HepG2 (cell line): ENCODE data around the gene LIPE. TPM values are rescaled to one million over a fixed set of nuclear protein-coding genes. Genes with fewer than 3 reads are reported as not detected.

ENCODE experiments used
- ATF5 ChIP-seq: sonication (generic); formaldehyde crosslinking; IDR thresholded peaks from 2 replicates; pipeline ENCODE4 v1.4.0; 2020; ENCODE audit warnings: mild to moderate bottlenecking, low read depth, missing genetic modification reagents
- ATF7-NPFF ChIP-seq: sonication (generic); formaldehyde crosslinking; IDR thresholded peaks from 2 replicates; pipeline ENCODE4 v1.8.1; 2023; ENCODE audit warnings: mild to moderate bottlenecking, low read depth, missing genetic modification reagents, moderate library complexity
- FOXO4 ChIP-seq: sonication (generic); formaldehyde crosslinking; conservative IDR thresholded peaks from 2 replicates; pipeline ENCODE4 v1.8.1; 2023; ENCODE audit warnings: missing genetic modification reagents
- HDAC2 ChIP-seq: sonication (generic); formaldehyde crosslinking; IDR thresholded peaks from 2 replicates; pipeline ENCODE4 v1.4.0; 2020; ENCODE audit warnings: missing genetic modification reagents
- HDAC6 ChIP-seq: fragments of 200-600 bp; sonication (generic); IDR thresholded peaks from 2 replicates; pipeline ENCODE4 v1.7.0; 2017; ENCODE audit warnings: mild to moderate bottlenecking, antibody characterized with exemption, low read length, low read depth
- JUN ChIP-seq: sonication (generic); formaldehyde crosslinking; IDR thresholded peaks from 2 replicates; pipeline ENCODE4 v1.4.0; 2020; ENCODE audit warnings: mild to moderate bottlenecking, missing genetic modification reagents
- NR1H2 ChIP-seq: sonication (generic); formaldehyde crosslinking; IDR thresholded peaks from 2 replicates; pipeline ENCODE4 v1.8.1; 2022; ENCODE audit warnings: low read depth, missing genetic modification reagents, borderline replicate concordance
- RORA ChIP-seq: sonication (generic); formaldehyde crosslinking; IDR thresholded peaks from 2 replicates; pipeline ENCODE4 v1.5.0; 2020; ENCODE audit warnings: mild to moderate bottlenecking, missing genetic modification reagents, moderate library complexity
- SSRP1 ChIP-seq: IDR thresholded peaks from 2 replicates; pipeline ENCODE4 v1.6.1; 2016; ENCODE audit warnings: control low read depth
- TEAD3 ChIP-seq: optimal IDR thresholded peaks from 2 replicates; pipeline ENCODE3; 2016; ENCODE audit warnings: borderline replicate concordance
- ZBTB26 ChIP-seq: IDR thresholded peaks from 2 replicates; pipeline ENCODE4 v1.6.1; 2016; ENCODE audit warnings: missing compliant biosample characterization, missing genetic modification reagents, borderline replicate concordance
- ZBTB7A ChIP-seq: sonication (generic); formaldehyde crosslinking; IDR thresholded peaks from 2 replicates; pipeline ENCODE4 v1.8.0; 2022; ENCODE audit warnings: mild to moderate bottlenecking, missing genetic modification reagents
- ZMYM4 ChIP-seq: sonication (generic); formaldehyde crosslinking; IDR thresholded peaks from 2 replicates; pipeline ENCODE4 v1.8.1; 2023; ENCODE audit warnings: mild to moderate bottlenecking, missing genetic modification reagents
- ZNF430 ChIP-seq: sonication (generic); formaldehyde crosslinking; IDR thresholded peaks from 2 replicates; pipeline ENCODE4 v1.9.0; 2021; ENCODE audit warnings: mild to moderate bottlenecking, missing genetic modification reagents
- ZNF556 ChIP-seq: sonication (generic); formaldehyde crosslinking; IDR thresholded peaks from 2 replicates; pipeline ENCODE4 v1.4.0; 2020; ENCODE audit warnings: mild to moderate bottlenecking, missing genetic modification reagents, borderline replicate concordance
- ZNF644 ChIP-seq: IDR thresholded peaks from 2 replicates; pipeline ENCODE4 v1.6.1; 2016; ENCODE audit warnings: low read depth
- ZSCAN21 ChIP-seq: sonication (generic); formaldehyde crosslinking; IDR thresholded peaks from 2 replicates; pipeline ENCODE4 v1.8.0; 2022; ENCODE audit warnings: mild to moderate bottlenecking, missing genetic modification reagents, moderate library complexity, borderline replicate concordance
- polyA plus RNA-seq, 8 experiments: library from polyadenylated mRNA; depleted of rRNA in 3 of 8; stranded (reverse) in 7 of 8; unstranded in 1 of 8; fragments of >200 nt; fragmentation: Illumina TruSeq in 4 of 8; extraction: Trizol in 4 of 8; gene quantifications; 2 replicates each; pipeline versions ENCODE4 v1.2.1 to v1.2.3, GENCODE V29; 2011 to 2016; ENCODE audit warnings: low read depth in 4 of 8, missing spikeins in 1 of 8, mixed read lengths in 1 of 8; ENCODE audit not compliant: insufficient read depth in 1 of 8
- total RNA-seq, 5 experiments: library from RNA; depleted of rRNA; stranded (reverse); fragments of >200 nt; fragmentation: Illumina TruSeq; extraction: Trizol; gene quantifications; 2 replicates each; pipeline ENCODE4 v1.2.3, GENCODE V29; 2016; ENCODE audit warnings: low read depth in 1 of 5
- TF ChIP-seq, protein P1 (sequence below): sonication (generic); formaldehyde crosslinking; IDR thresholded peaks from 2 replicates; pipeline ENCODE4 v1.5.1; 2020; ENCODE audit warnings: missing genetic modification reagents, mild to moderate bottlenecking, borderline replicate concordance
- TF ChIP-seq, protein P2 (sequence below): sonication (generic); formaldehyde crosslinking; IDR thresholded peaks from 2 replicates; pipeline ENCODE4 v1.4.0; 2020; ENCODE audit warnings: missing genetic modification reagents

LIPE gene
- total and polyA plus RNA-seq, 2 of the 13 experiments (the other 11 are each of a cell fraction or from before 2014, with no cell fraction given): not detected

DNA sequence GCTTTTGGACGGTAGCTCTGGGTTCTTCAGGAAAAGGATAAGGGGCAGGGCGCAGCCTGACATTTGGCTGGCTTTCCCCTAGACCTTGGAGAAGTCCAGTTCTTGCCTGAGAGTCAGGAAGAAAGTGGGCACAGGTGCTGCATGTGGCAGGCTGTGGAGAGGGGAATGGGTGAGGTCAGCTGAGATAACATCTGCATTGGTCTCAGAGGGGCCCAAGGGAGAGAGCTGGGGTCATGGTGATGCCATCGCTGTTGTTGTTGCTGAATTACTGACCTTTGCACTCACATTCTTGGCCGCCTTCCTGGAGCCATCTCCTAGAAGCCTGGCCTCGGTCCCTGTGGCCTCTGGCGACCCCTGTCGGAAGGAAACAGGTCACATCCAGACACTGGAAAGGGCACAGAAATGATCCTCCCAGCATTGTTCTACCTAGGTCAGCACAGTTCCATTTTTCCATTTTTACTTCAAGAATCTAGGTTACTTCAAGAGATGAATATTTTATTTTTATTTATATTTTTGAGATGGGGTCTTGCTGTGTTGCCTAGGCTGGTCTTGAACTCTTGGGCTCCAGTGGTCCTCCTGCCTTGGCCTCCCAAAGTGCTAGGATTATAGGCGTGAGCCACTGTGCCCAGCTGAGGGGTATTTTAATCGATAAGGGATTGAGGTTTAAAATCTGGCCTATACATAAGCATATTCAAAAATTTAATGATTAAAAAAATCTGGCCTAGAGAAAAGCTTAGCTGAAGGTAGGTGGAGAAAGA lies 6.5 kb upstream of the LIPE start (continued):
- TF ChIP-seq ZNF430 (CRISPR knock-in tag) (peak; percentile 76; the same call in 1 of the 2 replicates), ZBTB7A (CRISPR knock-in tag) (peak; percentile 51; the same call in 1 of the 2 replicates), ZNF644 (peak; percentile 71; the same call in 1 of the 2 replicates), HDAC6 (no peak), SSRP1 (no peak), ZBTB26 (CRISPR knock-in tag) (peak; percentile 38; the same call in 1 of the 2 replicates), HDAC2 (peak; percentile 85), ATF7-NPFF (CRISPR knock-in tag) (0 out of 2 replicates have a peak, but pooled peaks have one; percentile 32), RORA (CRISPR knock-in tag) (no peak), ATF5 (CRISPR knock-in tag) (no peak), NR1H2 (no peak), TEAD3 (CRISPR knock-in tag) (peak; percentile 95), ZSCAN21 (CRISPR knock-in tag) (0 out of 2 replicates have a peak, but pooled peaks have one; percentile 61), ZNF556 (CRISPR knock-in tag) (no peak), FOXO4 (CRISPR knock-in tag) (no peak), ZMYM4 (CRISPR knock-in tag) (peak; percentile 63), JUN (CRISPR knock-in tag) (peak; percentile 84; the same call in 1 of the 2 replicates)
- TF ChIP-seq, protein P1, sequence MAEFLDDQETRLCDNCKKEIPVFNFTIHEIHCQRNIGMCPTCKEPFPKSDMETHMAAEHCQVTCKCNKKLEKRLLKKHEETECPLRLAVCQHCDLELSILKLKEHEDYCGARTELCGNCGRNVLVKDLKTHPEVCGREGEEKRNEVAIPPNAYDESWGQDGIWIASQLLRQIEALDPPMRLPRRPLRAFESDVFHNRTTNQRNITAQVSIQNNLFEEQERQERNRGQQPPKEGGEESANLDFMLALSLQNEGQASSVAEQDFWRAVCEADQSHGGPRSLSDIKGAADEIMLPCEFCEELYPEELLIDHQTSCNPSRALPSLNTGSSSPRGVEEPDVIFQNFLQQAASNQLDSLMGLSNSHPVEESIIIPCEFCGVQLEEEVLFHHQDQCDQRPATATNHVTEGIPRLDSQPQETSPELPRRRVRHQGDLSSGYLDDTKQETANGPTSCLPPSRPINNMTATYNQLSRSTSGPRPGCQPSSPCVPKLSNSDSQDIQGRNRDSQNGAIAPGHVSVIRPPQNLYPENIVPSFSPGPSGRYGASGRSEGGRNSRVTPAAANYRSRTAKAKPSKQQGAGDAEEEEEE (CRISPR knock-in tag): no peak
- TF ChIP-seq, protein P2, sequence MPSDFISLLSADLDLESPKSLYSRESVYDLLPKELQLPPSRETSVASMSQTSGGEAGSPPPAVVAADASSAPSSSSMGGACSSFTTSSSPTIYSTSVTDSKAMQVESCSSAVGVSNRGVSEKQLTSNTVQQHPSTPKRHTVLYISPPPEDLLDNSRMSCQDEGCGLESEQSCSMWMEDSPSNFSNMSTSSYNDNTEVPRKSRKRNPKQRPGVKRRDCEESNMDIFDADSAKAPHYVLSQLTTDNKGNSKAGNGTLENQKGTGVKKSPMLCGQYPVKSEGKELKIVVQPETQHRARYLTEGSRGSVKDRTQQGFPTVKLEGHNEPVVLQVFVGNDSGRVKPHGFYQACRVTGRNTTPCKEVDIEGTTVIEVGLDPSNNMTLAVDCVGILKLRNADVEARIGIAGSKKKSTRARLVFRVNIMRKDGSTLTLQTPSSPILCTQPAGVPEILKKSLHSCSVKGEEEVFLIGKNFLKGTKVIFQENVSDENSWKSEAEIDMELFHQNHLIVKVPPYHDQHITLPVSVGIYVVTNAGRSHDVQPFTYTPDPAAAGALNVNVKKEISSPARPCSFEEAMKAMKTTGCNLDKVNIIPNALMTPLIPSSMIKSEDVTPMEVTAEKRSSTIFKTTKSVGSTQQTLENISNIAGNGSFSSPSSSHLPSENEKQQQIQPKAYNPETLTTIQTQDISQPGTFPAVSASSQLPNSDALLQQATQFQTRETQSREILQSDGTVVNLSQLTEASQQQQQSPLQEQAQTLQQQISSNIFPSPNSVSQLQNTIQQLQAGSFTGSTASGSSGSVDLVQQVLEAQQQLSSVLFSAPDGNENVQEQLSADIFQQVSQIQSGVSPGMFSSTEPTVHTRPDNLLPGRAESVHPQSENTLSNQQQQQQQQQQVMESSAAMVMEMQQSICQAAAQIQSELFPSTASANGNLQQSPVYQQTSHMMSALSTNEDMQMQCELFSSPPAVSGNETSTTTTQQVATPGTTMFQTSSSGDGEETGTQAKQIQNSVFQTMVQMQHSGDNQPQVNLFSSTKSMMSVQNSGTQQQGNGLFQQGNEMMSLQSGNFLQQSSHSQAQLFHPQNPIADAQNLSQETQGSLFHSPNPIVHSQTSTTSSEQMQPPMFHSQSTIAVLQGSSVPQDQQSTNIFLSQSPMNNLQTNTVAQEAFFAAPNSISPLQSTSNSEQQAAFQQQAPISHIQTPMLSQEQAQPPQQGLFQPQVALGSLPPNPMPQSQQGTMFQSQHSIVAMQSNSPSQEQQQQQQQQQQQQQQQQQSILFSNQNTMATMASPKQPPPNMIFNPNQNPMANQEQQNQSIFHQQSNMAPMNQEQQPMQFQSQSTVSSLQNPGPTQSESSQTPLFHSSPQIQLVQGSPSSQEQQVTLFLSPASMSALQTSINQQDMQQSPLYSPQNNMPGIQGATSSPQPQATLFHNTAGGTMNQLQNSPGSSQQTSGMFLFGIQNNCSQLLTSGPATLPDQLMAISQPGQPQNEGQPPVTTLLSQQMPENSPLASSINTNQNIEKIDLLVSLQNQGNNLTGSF (CRISPR knock-in tag): no peak
